Measurements from ENCODE around the gene FANCE.

DNA sequence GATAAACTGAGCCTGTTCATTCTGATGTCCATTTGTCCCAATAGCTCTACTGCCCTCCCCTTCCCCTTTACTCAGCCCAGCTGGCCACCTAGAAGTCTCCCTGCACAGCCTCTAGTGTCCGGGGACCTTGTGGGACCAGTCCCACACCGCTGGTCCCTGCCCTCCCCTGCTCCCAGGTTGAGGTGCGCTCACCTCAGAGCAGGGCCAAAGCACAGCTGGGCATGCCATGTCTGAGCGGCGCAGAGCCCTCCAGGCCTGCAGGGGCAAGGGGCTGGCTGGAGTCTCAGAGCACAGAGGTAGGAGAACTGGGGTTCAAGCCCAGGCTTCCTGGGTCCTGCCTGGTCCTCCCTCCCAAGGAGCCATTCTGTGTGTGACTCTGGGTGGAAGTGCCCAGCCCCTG, 24.7 kb upstream of the FANCE start:
- TF ChIP-seq, protein P1, sequence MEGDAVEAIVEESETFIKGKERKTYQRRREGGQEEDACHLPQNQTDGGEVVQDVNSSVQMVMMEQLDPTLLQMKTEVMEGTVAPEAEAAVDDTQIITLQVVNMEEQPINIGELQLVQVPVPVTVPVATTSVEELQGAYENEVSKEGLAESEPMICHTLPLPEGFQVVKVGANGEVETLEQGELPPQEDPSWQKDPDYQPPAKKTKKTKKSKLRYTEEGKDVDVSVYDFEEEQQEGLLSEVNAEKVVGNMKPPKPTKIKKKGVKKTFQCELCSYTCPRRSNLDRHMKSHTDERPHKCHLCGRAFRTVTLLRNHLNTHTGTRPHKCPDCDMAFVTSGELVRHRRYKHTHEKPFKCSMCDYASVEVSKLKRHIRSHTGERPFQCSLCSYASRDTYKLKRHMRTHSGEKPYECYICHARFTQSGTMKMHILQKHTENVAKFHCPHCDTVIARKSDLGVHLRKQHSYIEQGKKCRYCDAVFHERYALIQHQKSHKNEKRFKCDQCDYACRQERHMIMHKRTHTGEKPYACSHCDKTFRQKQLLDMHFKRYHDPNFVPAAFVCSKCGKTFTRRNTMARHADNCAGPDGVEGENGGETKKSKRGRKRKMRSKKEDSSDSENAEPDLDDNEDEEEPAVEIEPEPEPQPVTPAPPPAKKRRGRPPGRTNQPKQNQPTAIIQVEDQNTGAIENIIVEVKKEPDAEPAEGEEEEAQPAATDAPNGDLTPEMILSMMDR (IDR thresholded peaks at IDR 0.05): no peak
- TF ChIP-seq POLR2A (IDR thresholded peaks at IDR 0.05): no peak
